WTC11 (cell line): ENCODE data around the gene OXER1.

Experiments used
- CTCF ChIP-seq: fragments of 200-600 bp; IDR thresholded peaks from 2 replicates; pipeline ENCODE4 v1.8.0; 2022; ENCODE audit warnings: antibody characterized with exemption
- MXD4 ChIP-seq: fragments of 250-450 bp; sonication (Bioruptor Pico); IDR thresholded peaks from 2 replicates; pipeline ENCODE4 v1.8.0; 2021; ENCODE audit warnings: mild to moderate bottlenecking, moderate library complexity, borderline replicate concordance

- TF ChIP-seq CTCF (no peak), MXD4 (no peak)
Measured at GRCh38 chr2:42775186-42775585, 11.3 kb upstream of the OXER1 start.
